Measurements from ENCODE around the gene BAIAP3.
"Not testable (repeated sequence)": the region's sequence is repeated elsewhere in the genome, so short reads cannot be mapped to it uniquely, and the experiment has no call there.

Gene BAIAP3

DNA sequence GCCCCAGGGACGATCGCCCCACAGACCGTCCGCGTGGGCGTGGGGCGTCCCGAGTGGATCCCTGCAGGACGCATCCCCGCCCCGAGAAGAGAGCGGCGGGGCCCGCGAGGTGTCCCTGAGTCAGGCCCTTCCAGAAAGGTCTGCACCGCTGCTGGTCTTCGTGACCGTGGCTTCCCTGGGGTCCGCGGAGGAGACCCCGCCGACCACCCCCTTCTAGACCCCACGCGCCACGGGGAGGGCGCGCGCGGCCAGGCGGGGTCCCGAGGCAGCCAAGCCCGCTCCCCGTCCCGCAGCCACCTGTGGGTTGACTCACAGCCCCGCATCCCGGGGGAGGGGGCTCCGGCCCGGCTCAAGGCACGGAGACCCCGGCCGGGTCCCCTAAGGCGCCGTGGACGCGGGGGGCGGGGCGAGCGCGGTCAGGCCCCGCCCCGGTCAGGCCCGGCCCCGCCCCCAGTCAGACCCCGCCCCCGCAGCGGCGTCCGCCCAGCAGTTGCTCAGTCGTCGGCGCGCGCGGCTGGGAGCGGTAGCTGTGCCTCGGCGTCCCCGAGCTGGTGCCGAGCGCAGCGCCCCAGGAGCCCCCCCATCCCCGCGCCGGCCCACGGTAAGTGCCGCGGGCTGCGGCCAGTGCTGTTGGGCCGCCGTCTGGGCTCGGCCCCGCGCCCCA is at the start of gene BAIAP3:
TSS of gene BAIAP3 (plus strand) at position 497 of the 664 bp plus-strand sequence. CDS start 4,905 bp downstream, outside the sequence.
- no peak for DNase-seq (ENCODE audit: low read depth in 3 of 3, low spot score in 1 of 3)

GRCh38 chr16:1283996-1284616 is 49.3 kb upstream of the BAIAP3 start:
- DNase-seq (ENCODE audit: low read depth in 3 of 3, low spot score in 1 of 3) = no peak

DNA sequence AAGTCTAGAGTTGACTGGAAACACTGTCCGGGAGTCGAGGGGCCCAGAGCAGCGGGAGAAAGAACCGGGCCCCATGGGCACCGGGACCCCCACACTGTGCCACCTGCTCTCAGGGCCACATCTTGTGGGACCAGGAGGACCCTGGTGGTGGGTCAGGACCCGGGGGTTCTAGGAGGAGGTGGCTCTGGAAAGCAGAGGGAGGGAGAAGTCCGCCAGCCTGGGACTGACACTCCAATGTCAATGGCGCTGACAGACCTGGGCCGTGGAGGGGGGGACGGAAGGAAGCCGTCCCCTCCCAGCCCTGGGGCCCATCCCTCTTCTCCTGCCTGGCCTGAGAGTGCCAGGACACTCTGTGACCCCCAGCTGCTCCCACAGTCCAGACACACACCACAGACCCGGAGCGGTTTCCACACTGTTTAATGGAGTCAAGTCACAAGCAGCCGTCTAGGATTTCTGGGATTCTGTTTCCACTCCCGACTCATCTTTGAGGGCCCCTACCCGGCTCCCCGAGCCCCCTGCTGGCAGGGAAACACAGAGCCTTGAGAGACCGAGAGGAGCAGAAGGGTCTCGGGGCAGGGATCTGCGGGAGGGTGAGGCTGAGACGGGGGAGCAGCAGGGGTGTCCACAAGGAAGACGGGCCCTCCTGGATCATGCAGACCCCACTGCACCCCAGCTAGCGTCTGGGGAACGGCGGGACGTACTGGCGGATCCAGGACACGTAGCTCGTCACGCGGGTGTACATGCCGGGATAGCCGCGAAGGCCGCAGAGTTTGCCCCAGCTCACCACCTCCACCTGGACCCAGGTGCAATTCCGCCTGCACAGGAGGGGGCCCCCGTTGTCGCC is 47.6 kb upstream of the BAIAP3 start:
- no peak for DNase-seq (ENCODE audit: low read depth in 3 of 3, low spot score in 1 of 3)

DNA sequence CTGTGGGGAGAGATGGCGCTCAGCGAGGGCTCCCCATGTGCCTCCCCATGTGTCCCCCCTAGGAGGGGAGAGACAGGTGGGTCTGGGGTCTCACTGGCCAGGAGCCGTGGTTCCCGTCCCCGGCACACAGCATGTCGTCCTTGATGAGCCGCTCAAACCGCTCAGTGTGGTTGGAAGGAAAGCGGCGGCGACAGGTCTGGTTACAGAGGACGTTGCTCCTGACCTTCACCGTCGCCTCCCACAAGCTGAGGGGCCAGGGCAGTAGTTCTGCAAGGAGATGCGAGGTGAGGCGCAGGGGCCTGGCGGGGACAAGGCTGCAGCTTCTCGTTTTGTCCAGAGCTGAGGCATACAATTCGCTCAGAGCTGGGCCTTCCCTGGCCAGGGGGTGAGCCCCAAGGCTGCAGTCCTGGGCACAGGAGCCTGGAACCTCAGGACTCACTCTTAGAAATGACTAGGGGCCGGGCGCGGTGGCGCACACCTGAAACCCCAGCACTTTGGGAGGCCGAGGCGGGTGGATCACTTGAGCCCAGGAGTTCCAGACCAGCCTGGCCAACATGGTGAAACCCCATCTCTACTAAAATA is 46.8 kb upstream of the BAIAP3 start:
- no peak for DNase-seq (ENCODE audit: low read depth in 3 of 3, low spot score in 1 of 3)

DNA sequence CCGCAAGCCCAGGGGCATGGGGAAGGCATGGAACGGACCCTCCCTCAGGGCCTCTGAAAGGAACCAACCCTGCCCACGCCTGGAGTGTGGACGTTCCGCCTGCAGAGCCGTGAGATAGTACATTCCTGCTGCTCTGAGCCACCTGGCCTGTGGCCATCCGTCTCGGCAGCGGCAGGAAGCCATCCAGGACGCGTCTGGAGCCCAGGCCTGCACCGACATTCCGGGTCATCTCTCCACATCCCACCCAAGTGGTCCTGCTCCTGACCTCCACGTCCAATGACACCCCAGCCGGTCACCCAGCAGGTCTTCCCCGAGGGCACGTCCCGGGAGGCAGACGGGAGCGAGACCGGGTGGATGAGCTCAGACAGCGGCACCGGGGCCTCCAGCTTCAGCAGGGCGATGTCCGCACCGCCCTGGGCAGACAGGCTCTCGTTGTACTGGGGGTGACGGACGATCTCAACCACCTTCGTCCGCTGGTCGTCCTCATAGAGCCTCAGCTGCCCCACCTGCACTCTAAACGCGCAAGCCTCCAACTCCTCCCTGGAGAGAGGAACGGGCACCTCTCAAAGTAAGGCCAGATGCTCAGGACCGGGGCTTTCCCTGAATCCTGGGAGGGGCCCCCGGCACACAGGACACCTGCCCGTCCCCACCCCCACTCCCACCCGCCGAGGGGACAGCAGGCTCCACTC is 45.3 kb upstream of the BAIAP3 start:
- DNase-seq (ENCODE audit: low read depth in 3 of 3, low spot score in 1 of 3) = no peak

GRCh38 chr16:1288813-1289476 is 44.5 kb upstream of the BAIAP3 start:
- DNase-seq (ENCODE audit: low read depth in 3 of 3, low spot score in 1 of 3) = no peak

- DNase-seq (ENCODE audit: low read depth in 3 of 3, low spot score in 1 of 3) = no peak
These were observed 44.0 kb upstream of the BAIAP3 start for GRCh38 chr16:1289477-1289866.

- DNase-seq (ENCODE audit: low read depth in 3 of 3, low spot score in 1 of 3) = no peak
These were observed 43.4 kb upstream of the BAIAP3 start for GRCh38 chr16:1290063-1290501.

GRCh38 chr16:1290860-1291575 is 42.4 kb upstream of the BAIAP3 start:
- no peak for DNase-seq (ENCODE audit: low read depth in 3 of 3, low spot score in 1 of 3)

DNA sequence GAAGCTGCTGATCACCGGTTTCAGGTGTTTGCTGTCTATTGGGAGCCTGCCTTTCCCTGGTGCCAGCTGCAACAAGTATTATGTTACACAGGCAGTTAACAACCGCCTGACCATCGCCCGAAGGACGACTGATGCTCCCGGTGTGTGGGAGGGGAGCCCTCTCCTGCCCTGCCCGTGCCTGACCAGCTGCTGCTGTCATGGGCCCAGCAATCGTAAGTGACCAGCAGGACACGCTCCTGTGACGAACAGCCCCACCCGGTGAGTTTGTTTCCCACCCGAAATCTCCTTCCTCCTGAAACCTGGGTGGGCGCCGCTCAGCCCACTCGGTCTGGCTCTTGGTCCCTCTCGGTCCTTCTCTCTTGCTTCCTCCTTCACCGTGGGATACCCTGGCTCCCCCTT is 41.9 kb upstream of the BAIAP3 start:
- no peak for DNase-seq (ENCODE audit: low read depth in 3 of 3, low spot score in 1 of 3)

GRCh38 chr16:1292208-1292607 is 41.2 kb upstream of the BAIAP3 start:
- DNase-seq (ENCODE audit: low read depth in 3 of 3, low spot score in 1 of 3) = not testable (repeated sequence)

- not testable (repeated sequence) for DNase-seq (ENCODE audit: low read depth in 3 of 3, low spot score in 1 of 3)
These were observed 40.6 kb upstream of the BAIAP3 start for GRCh38 chr16:1292808-1293207.

DNA sequence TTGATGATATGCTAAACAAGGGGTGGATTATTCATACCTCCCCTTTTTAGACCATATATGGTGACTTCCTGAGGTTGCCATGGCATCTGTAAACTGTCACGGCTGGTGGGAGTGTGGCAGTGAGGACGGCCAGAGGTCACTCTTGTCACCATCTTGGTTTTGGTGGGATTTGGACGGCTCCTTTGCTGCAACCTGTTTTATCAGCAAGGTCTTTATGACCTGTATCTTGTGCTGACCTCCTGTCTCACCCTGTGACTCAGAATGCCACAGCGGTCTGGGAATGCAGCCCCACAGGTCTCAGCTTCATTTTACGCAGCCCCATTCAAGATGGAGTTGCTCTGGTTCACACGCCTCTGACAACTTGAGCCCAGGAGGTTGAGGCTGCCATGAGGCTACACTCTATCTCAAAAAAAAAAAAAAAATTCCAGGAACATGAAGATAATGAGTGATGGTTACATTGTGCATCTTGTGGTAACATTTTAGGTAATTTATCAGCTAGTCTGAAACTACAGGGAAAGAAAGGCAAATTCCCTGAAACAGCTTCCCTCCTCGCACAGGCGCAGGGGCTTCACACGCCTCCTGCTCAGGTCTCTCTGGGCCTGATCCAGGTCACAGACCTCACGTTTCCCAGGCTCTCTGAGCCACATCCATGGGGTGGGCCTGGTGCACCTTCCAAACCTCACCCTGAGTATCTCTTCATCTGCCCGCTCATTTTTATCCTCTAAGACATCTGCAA is 39.4 kb upstream of the BAIAP3 start:
- no peak for DNase-seq (ENCODE audit: low read depth in 3 of 3, low spot score in 1 of 3)

GRCh38 chr16:1295465-1295864 is 38.0 kb upstream of the BAIAP3 start:
- DNase-seq (ENCODE audit: low read depth in 3 of 3, low spot score in 1 of 3) = no peak

- not testable (repeated sequence) for DNase-seq (ENCODE audit: low read depth in 3 of 3, low spot score in 1 of 3)
These were observed 36.8 kb upstream of the BAIAP3 start for GRCh38 chr16:1296688-1297017.

DNA sequence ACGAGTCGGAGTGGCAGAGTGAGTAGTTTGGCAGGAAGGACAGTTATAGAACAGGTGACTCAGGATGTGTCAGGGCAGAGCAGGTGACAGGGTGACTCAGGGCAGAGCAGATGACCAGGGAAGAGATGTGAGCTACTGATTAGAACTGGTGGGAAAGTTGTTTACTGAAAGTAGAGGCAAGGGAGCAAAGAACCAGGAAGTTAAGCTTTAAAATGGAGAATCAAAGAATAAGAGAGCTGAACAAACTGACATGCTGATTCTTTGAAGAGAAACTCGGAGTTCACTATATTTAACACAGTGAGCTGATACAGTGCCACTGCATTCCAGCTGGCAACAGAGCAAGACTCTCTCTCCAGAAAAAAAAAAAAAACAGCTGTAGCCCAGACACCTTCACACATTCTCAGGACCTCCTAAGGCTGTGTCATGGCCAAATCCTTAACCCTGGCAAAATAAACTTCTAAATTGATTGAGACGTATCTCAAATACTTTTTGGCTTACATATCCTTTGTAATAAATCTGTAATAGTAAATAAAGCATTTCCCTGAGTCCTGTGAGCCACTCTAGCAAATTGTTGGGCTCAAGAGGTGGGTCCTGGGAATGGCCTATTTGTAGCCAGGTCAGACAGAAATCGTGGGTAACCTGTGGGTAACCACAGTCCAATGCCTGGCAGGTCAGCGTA is 36.3 kb upstream of the BAIAP3 start:
- DNase-seq (ENCODE audit: low read depth in 3 of 3, low spot score in 1 of 3) = no peak

GRCh38 chr16:1298406-1298805 is 35.0 kb upstream of the BAIAP3 start:
- no peak for DNase-seq (ENCODE audit: low read depth in 3 of 3, low spot score in 1 of 3)

DNA sequence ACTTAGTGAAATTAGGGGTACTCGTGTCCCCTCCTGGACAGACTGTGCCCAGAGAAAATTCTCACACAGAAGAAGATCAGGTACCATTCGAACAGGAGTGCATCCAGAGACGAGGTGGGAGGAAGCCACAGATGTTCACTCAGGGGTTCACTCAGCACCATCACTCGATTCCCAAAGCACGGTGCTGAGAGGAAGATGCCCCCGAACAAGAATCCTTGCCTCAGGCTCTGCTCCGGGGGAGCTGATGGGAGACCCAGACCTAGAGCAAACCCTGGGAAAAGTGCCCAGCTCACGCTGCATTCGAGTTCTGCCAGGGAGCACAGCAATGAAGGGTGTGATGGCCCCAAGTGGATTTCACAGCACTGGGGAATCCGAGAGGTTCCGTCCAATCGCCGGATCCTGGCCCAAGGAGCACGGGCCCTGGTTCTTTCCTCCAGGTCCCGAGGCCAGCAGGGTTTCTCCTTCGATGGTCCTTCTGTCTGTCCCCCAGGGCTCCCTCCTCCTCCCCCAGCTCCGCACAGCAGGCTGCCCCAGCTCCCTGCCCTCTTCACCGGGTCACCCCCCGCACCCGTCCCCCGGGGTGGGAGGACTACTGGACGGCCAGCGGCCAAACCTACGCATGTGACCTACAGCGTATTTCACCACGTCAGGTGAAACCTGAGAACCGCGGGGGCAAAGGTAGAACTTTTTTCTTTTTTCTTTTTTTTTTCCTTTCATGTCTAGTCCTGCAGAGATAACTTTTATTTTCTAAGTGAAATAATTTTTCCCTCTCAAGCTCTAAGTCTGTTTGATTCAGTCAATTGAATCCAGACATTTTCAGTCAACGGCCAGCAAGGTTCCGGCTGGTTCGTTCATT is 34.2 kb upstream of the BAIAP3 start:
- no peak for DNase-seq (ENCODE audit: low read depth in 3 of 3, low spot score in 1 of 3)

All from stimulated activated CD4-positive, alpha-beta T cell treated with anti-CD3 and anti-CD28 coated beads, TNF-alpha, amount 100 ng/mL, for 1 hour (primary cell).